Astrocyte (in vitro differentiated cells and primary cell): ENCODE data around the gene AJAP1.

Source experiments
- CTCF ChIP-seq: IDR thresholded peaks from 2 replicates; pipeline ENCODE4 v1.5.1; 2011; ENCODE audit warnings: low read depth, mild to moderate bottlenecking, inconsistent platforms, low read length, moderate library complexity; ENCODE audit not compliant: insufficient read depth
- EZH2 ChIP-seq: IDR thresholded peaks from 2 replicates; pipeline ENCODE4 v1.6.1; 2012; ENCODE audit warnings: mild to moderate bottlenecking, low read length, inconsistent platforms; ENCODE audit not compliant: insufficient read depth

- no peak for TF ChIP-seq CTCF
- TF ChIP-seq EZH2, result no peak
Measured at GRCh38 chr1:4709641-4710040, 55.2 kb downstream of the AJAP1 start.
